ENCODE measurements around the gene PIP5K1C.
"Not testable (repeated sequence)": the region's sequence is repeated elsewhere in the genome, so short reads cannot be mapped to it uniquely, and the experiment has no call there.

Gene PIP5K1C

GRCh38 chr19:3672993-3673392 is 27.3 kb downstream of the PIP5K1C start:
- DNase-seq = no peak

- no peak for DNase-seq
Observed at GRCh38 chr19:3672575-3672948, 27.7 kb downstream of the PIP5K1C start.

- DNase-seq = no peak
Observed at GRCh38 chr19:3671680-3672574, 28.3 kb downstream of the PIP5K1C start.

GRCh38 chr19:3670796-3671679 is 29.2 kb downstream of the PIP5K1C start:
- no peak for DNase-seq

GRCh38 chr19:3669947-3670795 is 30.1 kb downstream of the PIP5K1C start:
- no peak for DNase-seq

- no peak for DNase-seq
Observed at GRCh38 chr19:3669082-3669946, 31.0 kb downstream of the PIP5K1C start.

GRCh38 chr19:3668331-3669081 is 31.8 kb downstream of the PIP5K1C start:
- no peak for DNase-seq

GRCh38 chr19:3667766-3668165 is 32.5 kb downstream of the PIP5K1C start:
- DNase-seq = no peak

- DNase-seq = no peak
Observed at GRCh38 chr19:3667037-3667638, 33.1 kb downstream of the PIP5K1C start.

GRCh38 chr19:3666545-3666856 is 33.8 kb downstream of the PIP5K1C start:
- DNase-seq = not testable (repeated sequence)

- no peak for DNase-seq
Observed at GRCh38 chr19:3665681-3666544, 34.4 kb downstream of the PIP5K1C start.

GRCh38 chr19:3664879-3665642 is 35.2 kb downstream of the PIP5K1C start:
- DNase-seq = no peak

- no peak for DNase-seq
Observed at GRCh38 chr19:3663838-3664237, 36.4 kb downstream of the PIP5K1C start.

- DNase-seq = no peak
Observed at GRCh38 chr19:3661284-3662238, 38.7 kb downstream of the PIP5K1C start.

- no peak for DNase-seq
Observed at GRCh38 chr19:3660493-3661219, 39.6 kb downstream of the PIP5K1C start.

GRCh38 chr19:3659746-3660112 is 40.5 kb downstream of the PIP5K1C start:
- no peak for DNase-seq
